Endothelial cell (in vitro differentiated cells): ENCODE data around the gene ZBTB40. TPM values are rescaled to one million over a fixed set of nuclear protein-coding genes. Genes with fewer than 3 reads are reported as not detected.

Source experiments
- DNase-seq: peaks from one replicate; pipeline ENCODE4 v3.0.0; 2021; ENCODE audit warnings: low spot score
- H3K27ac Mint-ChIP-seq: one replicate; pipeline ENCODE4 v1.8.0; 2021; ENCODE audit warnings: mixed read lengths, inconsistent platforms; ENCODE audit not compliant: unreplicated experiment
- H3K27me3 Mint-ChIP-seq: one replicate; pipeline ENCODE4 v1.8.0; 2021; ENCODE audit warnings: mild to moderate bottlenecking, moderate library complexity, mixed read lengths, inconsistent platforms; ENCODE audit not compliant: unreplicated experiment
- H3K36me3 Mint-ChIP-seq: one replicate; pipeline ENCODE4 v1.8.0; 2021; ENCODE audit warnings: mild to moderate bottlenecking, low read depth, mixed read lengths, inconsistent platforms; ENCODE audit not compliant: unreplicated experiment
- H3K4me1 Mint-ChIP-seq: one replicate; pipeline ENCODE4 v1.8.0; 2021; ENCODE audit warnings: mild to moderate bottlenecking, mixed read lengths, inconsistent platforms; ENCODE audit not compliant: unreplicated experiment
- H3K4me3 Mint-ChIP-seq: one replicate; pipeline ENCODE4 v1.8.0; 2021; ENCODE audit warnings: mild to moderate bottlenecking, mixed read lengths, inconsistent platforms; ENCODE audit not compliant: unreplicated experiment
- H3K9me3 Mint-ChIP-seq: one replicate; pipeline ENCODE4 v1.8.0; 2021; ENCODE audit warnings: mixed read lengths, inconsistent platforms; ENCODE audit not compliant: unreplicated experiment
- CTCF ChIP-seq: fragments of 200-600 bp; sonication (generic); IDR thresholded peaks from one replicate; pipeline ENCODE4 v1.5.0; 2021; ENCODE audit warnings: antibody characterized with exemption; ENCODE audit not compliant: unreplicated experiment
- total RNA-seq: library from RNA; stranded (reverse); fragmentation: NEBNext Ultra II Directional; extraction: Animal tissue kit (Norgen Biotek cat#: 25700); gene quantifications from one replicate; pipeline ENCODE4 v1.2.1, GENCODE V29; 2021; ENCODE audit not compliant: unreplicated experiment

ZBTB40 gene
- total RNA-seq, 1 donor from 2014 or later = 18.9 TPM

GRCh38 chr1:22576617-22577016, 125.0 kb downstream of the ZBTB40 start:
- peaks cover 8% of the 10 kb centered on the region for H3K36me3 Mint-ChIP-seq
- H3K27ac Mint-ChIP-seq = no peak overlapping the region
- H3K4me3 Mint-ChIP-seq = no peak overlapping the region
- H3K27me3 Mint-ChIP-seq = peaks cover 3% of the 10 kb centered on the region
- no peak for TF ChIP-seq CTCF
- H3K4me1 Mint-ChIP-seq = peaks cover 5% of the 10 kb centered on the region
- no peaks in the 10 kb centered on the region for H3K9me3 Mint-ChIP-seq
- DNase-seq = no peak

DNA sequence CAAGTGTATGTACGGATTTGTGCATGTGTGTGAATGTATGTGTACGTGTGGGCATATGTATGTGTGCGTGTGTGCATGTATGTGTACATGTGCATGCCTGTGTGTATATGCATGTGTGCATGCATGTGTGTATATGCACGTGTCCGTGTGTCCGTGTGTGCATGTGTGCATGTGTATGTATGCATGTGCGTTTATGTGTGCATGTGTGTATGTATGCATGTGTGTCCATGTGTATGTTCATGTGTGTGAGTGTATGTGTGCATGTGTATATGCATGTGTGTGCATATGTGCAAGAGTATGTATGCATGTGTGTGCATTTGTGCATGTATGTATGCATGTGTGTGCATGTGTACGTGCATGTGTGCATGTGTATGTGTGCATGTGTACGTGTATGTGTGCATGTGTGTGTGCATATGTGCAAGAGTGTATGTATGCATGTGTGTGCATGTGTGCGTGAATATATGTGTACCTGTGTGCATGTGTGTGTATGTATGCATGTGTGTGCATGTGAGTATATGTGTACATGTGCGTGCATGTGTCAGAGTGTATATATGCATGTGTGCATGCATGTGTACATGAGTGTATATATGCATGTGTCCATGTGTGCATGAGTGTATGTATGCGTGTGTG, 127.2 kb downstream of the ZBTB40 start:
- peaks cover 3% of the 10 kb centered on the region for H3K27me3 Mint-ChIP-seq
- peaks cover 8% of the 10 kb centered on the region for H3K36me3 Mint-ChIP-seq
- H3K4me3 Mint-ChIP-seq = no peak overlapping the region
- H3K4me1 Mint-ChIP-seq = peaks cover 5% of the 10 kb centered on the region
- DNase-seq = no peak
- no peak for TF ChIP-seq CTCF
- no peaks in the 10 kb centered on the region for H3K9me3 Mint-ChIP-seq
- no peak overlapping the region for H3K27ac Mint-ChIP-seq

DNA sequence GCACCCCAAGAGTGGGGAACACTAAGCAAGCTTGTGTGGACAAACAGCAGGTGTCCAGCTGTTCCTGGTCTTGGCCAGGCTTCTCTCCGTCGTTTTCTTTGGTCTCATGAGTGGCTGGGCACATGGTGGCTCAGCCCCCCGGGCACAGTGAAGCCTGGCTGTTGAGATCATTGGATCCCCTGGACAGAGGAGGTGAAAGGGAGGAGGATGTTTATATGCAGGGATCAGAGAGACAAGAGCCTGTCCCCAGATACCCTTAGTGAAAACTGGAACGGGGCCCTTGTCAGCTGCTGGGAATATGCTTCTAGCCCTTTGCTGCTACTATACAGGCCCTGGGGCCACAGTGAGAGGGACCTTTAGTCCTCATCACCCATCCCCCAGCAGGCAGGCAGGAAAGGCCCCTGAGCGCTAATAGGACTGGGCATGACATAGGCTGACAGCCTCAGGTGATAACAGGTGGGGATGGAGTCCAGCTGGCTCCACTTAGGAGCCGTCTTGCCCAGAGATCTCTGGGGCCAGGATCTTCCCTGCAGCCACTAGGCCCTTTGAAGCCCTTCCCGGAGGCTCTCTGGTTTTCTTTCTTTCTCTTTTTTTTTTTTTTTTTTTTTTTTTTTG, 128.0 kb downstream of the ZBTB40 start:
- DNase-seq = no peak
- Mint-ChIP-seq H3K4me1 (peaks cover 5% of the 10 kb centered on the region), H3K27me3 (peaks cover 3% of the 10 kb centered on the region), H3K27ac (no peak overlapping the region), H3K9me3 (no peaks in the 10 kb centered on the region), H3K36me3 (peaks cover 8% of the 10 kb centered on the region), H3K4me3 (no peak overlapping the region)
- no peak for TF ChIP-seq CTCF

Other genes with a start within 250 kb of the ZBTB40 start
- not detected for gene EPHA8, start 111.6 kb downstream of the ZBTB40 start, total RNA-seq
- gene C1QA, start 184.8 kb downstream of the ZBTB40 start, total RNA-seq = not detected
- not detected for gene C1QC, start 191.8 kb downstream of the ZBTB40 start, total RNA-seq
- gene C1QB, start 201.4 kb downstream of the ZBTB40 start, total RNA-seq = not detected